ENCODE data around the gene ADRB2. TPM values are rescaled to one million over a fixed set of nuclear protein-coding genes. Genes with fewer than 3 reads are reported as not detected.
A peak's percentile ranks its signal among the peaks of the same experiment; 100 is the strongest.

The ADRB2 gene
- total and polyA plus RNA-seq, 10 of the 15 experiments (the other 5 are each of a cell fraction or from before 2014, with no cell fraction given), result 0.03 to 0.34 (median 0.18) TPM; not detected in 1

DNA sequence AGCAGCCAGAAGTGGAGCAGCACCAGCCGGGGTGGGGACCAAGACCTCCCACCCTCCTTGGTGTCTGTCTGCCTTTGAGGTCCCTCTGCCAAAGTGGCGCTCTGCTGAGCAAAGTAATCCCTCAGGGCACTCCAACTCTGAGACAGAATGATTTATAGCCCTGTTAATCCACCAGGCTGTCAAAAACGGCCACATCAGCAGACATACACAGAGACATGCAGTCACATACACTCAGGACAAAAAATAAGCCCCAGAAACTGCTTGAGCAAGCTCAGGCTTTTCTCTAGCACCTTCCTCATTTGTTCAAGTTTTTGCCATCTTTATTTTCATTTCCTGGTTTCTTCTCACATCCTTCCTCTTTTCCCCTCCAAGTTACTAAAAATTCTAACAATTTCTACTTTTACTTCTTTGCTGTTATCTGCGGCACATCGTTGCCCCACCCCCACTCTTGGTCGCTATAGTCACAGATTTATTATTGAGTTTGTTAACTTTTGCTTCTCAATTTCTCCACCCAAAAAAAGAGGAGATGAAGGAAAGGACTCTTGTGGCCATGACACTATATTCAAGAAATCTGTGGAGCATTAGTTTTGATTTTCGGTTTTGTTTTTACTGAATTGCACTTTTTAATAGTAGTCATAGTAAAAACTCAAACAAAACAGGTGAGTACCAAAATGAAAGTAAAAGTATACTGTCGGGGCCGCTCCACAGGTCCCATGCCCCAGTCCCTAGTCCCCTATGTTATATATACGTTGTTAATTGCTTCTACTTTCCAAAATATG is 17.4 kb upstream of the ADRB2 start (continued):
- TF ChIP-seq, protein P1, sequence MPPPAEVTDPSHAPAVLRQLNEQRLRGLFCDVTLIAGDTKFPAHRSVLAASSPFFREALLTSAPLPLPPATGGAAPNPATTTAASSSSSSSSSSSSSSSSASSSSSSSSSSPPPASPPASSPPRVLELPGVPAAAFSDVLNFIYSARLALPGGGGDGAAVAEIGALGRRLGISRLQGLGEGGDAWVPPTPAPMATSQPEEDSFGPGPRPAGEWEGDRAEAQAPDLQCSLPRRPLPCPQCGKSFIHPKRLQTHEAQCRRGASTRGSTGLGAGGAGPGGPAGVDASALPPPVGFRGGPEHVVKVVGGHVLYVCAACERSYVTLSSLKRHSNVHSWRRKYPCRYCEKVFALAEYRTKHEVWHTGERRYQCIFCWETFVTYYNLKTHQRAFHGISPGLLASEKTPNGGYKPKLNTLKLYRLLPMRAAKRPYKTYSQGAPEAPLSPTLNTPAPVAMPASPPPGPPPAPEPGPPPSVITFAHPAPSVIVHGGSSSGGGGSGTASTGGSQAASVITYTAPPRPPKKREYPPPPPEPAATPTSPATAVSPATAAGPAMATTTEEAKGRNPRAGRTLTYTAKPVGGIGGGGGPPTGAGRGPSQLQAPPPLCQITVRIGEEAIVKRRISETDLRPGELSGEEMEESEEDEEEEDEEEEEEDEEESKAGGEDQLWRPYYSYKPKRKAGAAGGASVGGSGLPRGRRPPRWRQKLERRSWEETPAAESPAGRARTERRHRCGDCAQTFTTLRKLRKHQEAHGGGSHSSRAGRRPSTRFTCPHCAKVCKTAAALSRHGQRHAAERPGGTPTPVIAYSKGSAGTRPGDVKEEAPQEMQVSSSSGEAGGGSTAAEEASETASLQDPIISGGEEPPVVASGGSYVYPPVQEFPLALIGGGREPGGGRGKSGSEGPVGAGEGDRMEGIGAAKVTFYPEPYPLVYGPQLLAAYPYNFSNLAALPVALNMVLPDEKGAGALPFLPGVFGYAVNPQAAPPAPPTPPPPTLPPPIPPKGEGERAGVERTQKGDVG (CRISPR knock-in tag; IDR thresholded peaks at IDR 0.05), result no peak
- TF ChIP-seq SIX5 (IDR thresholded peaks at IDR 0.05; ENCODE audit: low read depth, low read length, severe bottlenecking) (no peak), RB1 (IDR thresholded peaks at IDR 0.05; ENCODE audit: borderline replicate concordance) (no peak), YY1 (IDR thresholded peaks at IDR 0.05; ENCODE audit: low read depth, low read length) (0 out of 2 replicates have a peak, but pooled peaks have one; percentile 32), IKZF2 (IDR thresholded peaks at IDR 0.05) (peak; percentile 78 to 86; a peak in 3 of 4 replicates), BCLAF1 (IDR thresholded peaks at IDR 0.05) (no peak), EP300 (IDR thresholded peaks at IDR 0.05; ENCODE audit: borderline replicate concordance in 1 of 2, control insufficient read depth in 1 of 2, low read depth in 2 of 2, low read length in 2 of 2) (peak in 1 of 2 experiments; percentile 41; a peak in 1 of 4 replicates), SKIL (IDR thresholded peaks at IDR 0.05; ENCODE audit: low read depth, poor library complexity, severe bottlenecking) (peak; percentile 24), NFYA (IDR thresholded peaks at IDR 0.05; ENCODE audit: borderline replicate concordance, low read depth, low read length) (no peak), SMARCA5 (IDR thresholded peaks at IDR 0.05) (peak; percentile 16; the same call in 1 of the 2 replicates), MEF2B (IDR thresholded peaks at IDR 0.05; ENCODE audit: partially characterized antibody, poor library complexity, severe bottlenecking) (peak; percentile 29), NKRF (conservative IDR thresholded peaks at IDR 0.05) (no peak)
- TF ChIP-seq, protein P2, sequence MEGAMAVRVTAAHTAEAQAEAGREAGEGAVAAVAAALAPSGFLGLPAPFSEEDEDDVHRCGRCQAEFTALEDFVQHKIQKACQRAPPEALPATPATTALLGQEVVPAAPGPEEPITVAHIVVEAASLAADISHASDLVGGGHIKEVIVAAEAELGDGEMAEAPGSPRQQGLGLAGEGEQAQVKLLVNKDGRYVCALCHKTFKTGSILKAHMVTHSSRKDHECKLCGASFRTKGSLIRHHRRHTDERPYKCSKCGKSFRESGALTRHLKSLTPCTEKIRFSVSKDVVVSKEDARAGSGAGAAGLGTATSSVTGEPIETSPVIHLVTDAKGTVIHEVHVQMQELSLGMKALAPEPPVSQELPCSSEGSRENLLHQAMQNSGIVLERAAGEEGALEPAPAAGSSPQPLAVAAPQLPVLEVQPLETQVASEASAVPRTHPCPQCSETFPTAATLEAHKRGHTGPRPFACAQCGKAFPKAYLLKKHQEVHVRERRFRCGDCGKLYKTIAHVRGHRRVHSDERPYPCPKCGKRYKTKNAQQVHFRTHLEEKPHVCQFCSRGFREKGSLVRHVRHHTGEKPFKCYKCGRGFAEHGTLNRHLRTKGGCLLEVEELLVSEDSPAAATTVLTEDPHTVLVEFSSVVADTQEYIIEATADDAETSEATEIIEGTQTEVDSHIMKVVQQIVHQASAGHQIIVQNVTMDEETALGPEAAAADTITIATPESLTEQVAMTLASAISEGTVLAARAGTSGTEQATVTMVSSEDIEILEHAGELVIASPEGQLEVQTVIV (IDR thresholded peaks at IDR 0.05; ENCODE audit: borderline replicate concordance, partially characterized antibody), result no peak

Data from GM12878 (cell line).